SK-N-SH treated with all-trans-retinoic acid at 6 μM for 48 hours (cell line): ENCODE results near the gene GRID1.

ENCODE experiments used
- ATAC-seq: fragments of 200-7000 bp; cut with Tn5 transposase; 3 replicates; pipeline ENCODE4 v1.9.1; 2020; ENCODE audit warnings: mild to moderate bottlenecking, moderate library complexity
- ARNTL ChIP-seq: fragments of 450-650 bp; formaldehyde crosslinking; IDR thresholded peaks from 2 replicates; pipeline ENCODE4 v1.5.0; 2020; ENCODE audit warnings: low read depth, mild to moderate bottlenecking, moderate library complexity, borderline replicate concordance
- BACH2 ChIP-seq: fragments of 250-450 bp; sonication (Bioruptor Pico); IDR thresholded peaks from 2 replicates; pipeline ENCODE4 v1.9.0; 2021; ENCODE audit warnings: mild to moderate bottlenecking, borderline replicate concordance
- CSDC2 ChIP-seq: fragments of 250-450 bp; sonication (Bioruptor Pico); IDR thresholded peaks from 2 replicates; pipeline ENCODE4 v1.5.0; 2020; ENCODE audit warnings: mild to moderate bottlenecking, moderate library complexity
- ESRRG ChIP-seq: fragments of 250-450 bp; sonication (Bioruptor Pico); IDR thresholded peaks from 2 replicates; pipeline ENCODE4 v1.6.1; 2021; ENCODE audit warnings: mild to moderate bottlenecking
- GLIS3 ChIP-seq: fragments of 250-450 bp; sonication (Bioruptor Pico); IDR thresholded peaks from 2 replicates; pipeline ENCODE4 v1.5.0; 2020; ENCODE audit warnings: mild to moderate bottlenecking, moderate library complexity
- ISL1 ChIP-seq: fragments of 250-450 bp; sonication (Bioruptor Pico); IDR thresholded peaks from 2 replicates; pipeline ENCODE4 v2.1.2; 2022; ENCODE audit warnings: mild to moderate bottlenecking, moderate library complexity
- SNAI2 ChIP-seq: fragments of 250-450 bp; sonication (Bioruptor Pico); IDR thresholded peaks from 2 replicates; pipeline ENCODE4 v1.5.0; 2020; ENCODE audit warnings: mild to moderate bottlenecking, moderate library complexity
- TCF4 ChIP-seq: fragments of 250-450 bp; sonication (Bioruptor Pico); IDR thresholded peaks from 2 replicates; pipeline ENCODE4 v1.8.0; 2021; ENCODE audit warnings: mild to moderate bottlenecking, moderate library complexity, borderline replicate concordance
- TOX ChIP-seq: fragments of 250-450 bp; sonication (Bioruptor Pico); IDR thresholded peaks from 2 replicates; pipeline ENCODE4 v1.8.0; 2021; ENCODE audit warnings: mild to moderate bottlenecking, moderate library complexity, borderline replicate concordance
- ZC3H10 ChIP-seq: fragments of 250-450 bp; sonication (Bioruptor Pico); IDR thresholded peaks from 2 replicates; pipeline ENCODE4 v1.5.1; 2021; ENCODE audit warnings: mild to moderate bottlenecking, moderate library complexity
- ZFP30 ChIP-seq: fragments of 450-650 bp; formaldehyde crosslinking; IDR thresholded peaks from 2 replicates; pipeline ENCODE4 v1.5.0; 2022; ENCODE audit warnings: mild to moderate bottlenecking, moderate library complexity
- ZNF565 ChIP-seq: fragments of 450-650 bp; formaldehyde crosslinking; conservative IDR thresholded peaks from 2 replicates; pipeline ENCODE4 v1.5.0; 2020; ENCODE audit warnings: low read depth, mild to moderate bottlenecking, moderate library complexity
- ZNF70 ChIP-seq: fragments of 450-650 bp; formaldehyde crosslinking; IDR thresholded peaks from 2 replicates; pipeline ENCODE4 v1.5.0; 2020; ENCODE audit warnings: mild to moderate bottlenecking, moderate library complexity
- ZNF8 ChIP-seq: fragments of 450-650 bp; formaldehyde crosslinking; IDR thresholded peaks from 2 replicates; pipeline ENCODE4 v1.5.0; 2020; ENCODE audit warnings: mild to moderate bottlenecking, moderate library complexity
- TF ChIP-seq, protein P1 (sequence below): fragments of 250-450 bp; sonication (Bioruptor Pico); IDR thresholded peaks from 2 replicates; pipeline ENCODE4 v1.5.1; 2021; ENCODE audit warnings: mild to moderate bottlenecking, moderate library complexity
- TF ChIP-seq, protein P2 (sequence below): fragments of 250-450 bp; sonication (Bioruptor Pico); IDR thresholded peaks from 2 replicates; pipeline ENCODE4 v1.8.0; 2020; ENCODE audit warnings: mild to moderate bottlenecking, moderate library complexity, borderline replicate concordance
- TF ChIP-seq, protein P3 (sequence below): fragments of 250-450 bp; sonication (Bioruptor Pico); IDR thresholded peaks from 2 replicates; pipeline ENCODE4 v1.5.1; 2020; ENCODE audit warnings: low read depth, mild to moderate bottlenecking, moderate library complexity
- TF ChIP-seq, protein P4 (sequence below): fragments of 250-450 bp; sonication (Bioruptor Pico); IDR thresholded peaks from 2 replicates; pipeline ENCODE4 v1.8.0; 2021; ENCODE audit warnings: low read depth, mild to moderate bottlenecking, moderate library complexity, borderline replicate concordance
- TF ChIP-seq, protein P5 (sequence below): fragments of 250-450 bp; sonication (Bioruptor Pico); IDR thresholded peaks from 2 replicates; pipeline ENCODE4 v1.5.0; 2020; ENCODE audit warnings: mild to moderate bottlenecking, moderate library complexity

GRID1 gene

DNA sequence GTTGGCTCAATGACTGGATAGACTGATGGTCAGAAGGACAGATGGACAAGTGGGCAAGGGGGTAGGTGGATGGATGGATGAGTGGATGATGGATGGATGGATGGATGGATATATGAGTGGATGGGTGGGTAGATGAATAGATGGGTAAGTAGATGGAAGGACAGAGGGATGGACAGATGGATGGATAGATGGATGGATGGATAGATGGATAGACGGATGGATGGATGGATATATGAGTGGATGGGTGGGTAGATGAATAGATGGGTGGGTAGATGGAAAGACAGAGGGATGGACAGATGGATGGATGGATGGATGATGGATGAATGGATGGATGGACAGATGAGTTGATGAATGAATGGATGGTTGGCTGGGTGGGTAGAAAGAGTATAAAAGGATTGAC, 119.5 kb downstream of the GRID1 start:
- TF ChIP-seq, protein P1, sequence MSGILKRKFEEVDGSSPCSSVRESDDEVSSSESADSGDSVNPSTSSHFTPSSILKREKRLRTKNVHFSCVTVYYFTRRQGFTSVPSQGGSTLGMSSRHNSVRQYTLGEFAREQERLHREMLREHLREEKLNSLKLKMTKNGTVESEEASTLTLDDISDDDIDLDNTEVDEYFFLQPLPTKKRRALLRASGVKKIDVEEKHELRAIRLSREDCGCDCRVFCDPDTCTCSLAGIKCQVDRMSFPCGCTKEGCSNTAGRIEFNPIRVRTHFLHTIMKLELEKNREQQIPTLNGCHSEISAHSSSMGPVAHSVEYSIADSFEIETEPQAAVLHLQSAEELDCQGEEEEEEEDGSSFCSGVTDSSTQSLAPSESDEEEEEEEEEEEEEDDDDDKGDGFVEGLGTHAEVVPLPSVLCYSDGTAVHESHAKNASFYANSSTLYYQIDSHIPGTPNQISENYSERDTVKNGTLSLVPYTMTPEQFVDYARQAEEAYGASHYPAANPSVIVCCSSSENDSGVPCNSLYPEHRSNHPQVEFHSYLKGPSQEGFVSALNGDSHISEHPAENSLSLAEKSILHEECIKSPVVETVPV (CRISPR knock-in tag), result no peak
- TF ChIP-seq, protein P2, sequence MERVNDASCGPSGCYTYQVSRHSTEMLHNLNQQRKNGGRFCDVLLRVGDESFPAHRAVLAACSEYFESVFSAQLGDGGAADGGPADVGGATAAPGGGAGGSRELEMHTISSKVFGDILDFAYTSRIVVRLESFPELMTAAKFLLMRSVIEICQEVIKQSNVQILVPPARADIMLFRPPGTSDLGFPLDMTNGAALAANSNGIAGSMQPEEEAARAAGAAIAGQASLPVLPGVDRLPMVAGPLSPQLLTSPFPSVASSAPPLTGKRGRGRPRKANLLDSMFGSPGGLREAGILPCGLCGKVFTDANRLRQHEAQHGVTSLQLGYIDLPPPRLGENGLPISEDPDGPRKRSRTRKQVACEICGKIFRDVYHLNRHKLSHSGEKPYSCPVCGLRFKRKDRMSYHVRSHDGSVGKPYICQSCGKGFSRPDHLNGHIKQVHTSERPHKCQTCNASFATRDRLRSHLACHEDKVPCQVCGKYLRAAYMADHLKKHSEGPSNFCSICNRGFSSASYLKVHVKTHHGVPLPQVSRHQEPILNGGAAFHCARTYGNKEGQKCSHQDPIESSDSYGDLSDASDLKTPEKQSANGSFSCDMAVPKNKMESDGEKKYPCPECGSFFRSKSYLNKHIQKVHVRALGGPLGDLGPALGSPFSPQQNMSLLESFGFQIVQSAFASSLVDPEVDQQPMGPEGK (CRISPR knock-in tag), result no peak
- TF ChIP-seq ESRRG, result no peak
- TF ChIP-seq TOX (CRISPR knock-in tag), result no peak
- TF ChIP-seq SNAI2 (CRISPR knock-in tag), result no peak
- no peak for TF ChIP-seq ZNF8 (CRISPR knock-in tag)
- TF ChIP-seq, protein P3, sequence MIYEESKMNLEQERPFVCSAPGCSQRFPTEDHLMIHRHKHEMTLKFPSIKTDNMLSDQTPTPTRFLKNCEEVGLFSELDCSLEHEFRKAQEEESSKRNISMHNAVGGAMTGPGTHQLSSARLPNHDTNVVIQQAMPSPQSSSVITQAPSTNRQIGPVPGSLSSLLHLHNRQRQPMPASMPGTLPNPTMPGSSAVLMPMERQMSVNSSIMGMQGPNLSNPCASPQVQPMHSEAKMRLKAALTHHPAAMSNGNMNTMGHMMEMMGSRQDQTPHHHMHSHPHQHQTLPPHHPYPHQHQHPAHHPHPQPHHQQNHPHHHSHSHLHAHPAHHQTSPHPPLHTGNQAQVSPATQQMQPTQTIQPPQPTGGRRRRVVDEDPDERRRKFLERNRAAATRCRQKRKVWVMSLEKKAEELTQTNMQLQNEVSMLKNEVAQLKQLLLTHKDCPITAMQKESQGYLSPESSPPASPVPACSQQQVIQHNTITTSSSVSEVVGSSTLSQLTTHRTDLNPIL, result no peak
- TF ChIP-seq ZNF565 (CRISPR knock-in tag), result no peak
- no peak for ATAC-seq

DNA sequence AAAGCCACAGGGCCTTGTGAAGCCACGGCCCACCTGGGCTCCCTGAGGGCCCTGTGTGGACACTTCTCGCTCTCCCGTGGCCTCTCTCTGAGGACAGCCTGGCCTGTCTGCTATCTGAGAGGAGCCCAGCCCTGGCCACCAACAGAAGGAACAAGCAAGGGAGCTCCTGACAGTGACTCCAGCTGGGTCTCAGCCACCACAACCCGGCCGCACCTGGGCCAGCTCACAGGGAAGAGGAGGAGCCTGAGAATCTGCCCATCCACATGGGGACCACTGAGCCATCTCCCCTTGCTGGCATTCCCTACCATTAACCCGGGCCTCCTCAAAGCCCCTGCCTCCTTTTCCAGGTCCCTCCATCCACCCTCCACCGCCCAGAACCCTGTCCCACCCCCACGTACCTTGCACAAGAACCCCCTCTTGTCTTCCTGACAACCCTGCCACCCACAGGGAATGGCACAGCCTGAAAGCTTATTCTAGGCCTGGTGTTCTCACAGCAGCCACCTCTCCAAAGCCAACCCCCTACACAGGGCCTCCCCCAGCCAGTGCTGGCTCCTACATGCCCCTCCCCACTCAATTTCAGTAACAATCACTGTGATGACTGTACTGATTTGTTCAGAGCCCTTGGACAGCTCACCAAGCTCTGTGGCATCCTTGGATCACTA, 120.2 kb downstream of the GRID1 start:
- TF ChIP-seq ARNTL (no peak), GLIS3 (no peak), ESRRG (no peak), ZC3H10 (CRISPR knock-in tag) (no peak), TOX (CRISPR knock-in tag) (no peak), TCF4 (CRISPR knock-in tag) (no peak), ISL1 (CRISPR knock-in tag) (no peak), ZNF565 (CRISPR knock-in tag) (no peak), ZFP30 (CRISPR knock-in tag) (no peak), BACH2 (CRISPR knock-in tag) (no peak), ZNF8 (CRISPR knock-in tag) (no peak), ZNF70 (no peak), CSDC2 (CRISPR knock-in tag) (no peak), SNAI2 (CRISPR knock-in tag) (no peak)
- TF ChIP-seq, protein P4, sequence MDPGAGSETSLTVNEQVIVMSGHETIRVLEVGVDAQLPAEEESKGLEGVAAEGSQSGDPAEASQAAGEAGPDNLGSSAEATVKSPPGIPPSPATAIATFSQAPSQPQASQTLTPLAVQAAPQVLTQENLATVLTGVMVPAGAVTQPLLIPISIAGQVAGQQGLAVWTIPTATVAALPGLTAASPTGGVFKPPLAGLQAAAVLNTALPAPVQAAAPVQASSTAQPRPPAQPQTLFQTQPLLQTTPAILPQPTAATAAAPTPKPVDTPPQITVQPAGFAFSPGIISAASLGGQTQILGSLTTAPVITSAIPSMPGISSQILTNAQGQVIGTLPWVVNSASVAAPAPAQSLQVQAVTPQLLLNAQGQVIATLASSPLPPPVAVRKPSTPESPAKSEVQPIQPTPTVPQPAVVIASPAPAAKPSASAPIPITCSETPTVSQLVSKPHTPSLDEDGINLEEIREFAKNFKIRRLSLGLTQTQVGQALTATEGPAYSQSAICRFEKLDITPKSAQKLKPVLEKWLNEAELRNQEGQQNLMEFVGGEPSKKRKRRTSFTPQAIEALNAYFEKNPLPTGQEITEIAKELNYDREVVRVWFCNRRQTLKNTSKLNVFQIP (CRISPR knock-in tag), result no peak
- TF ChIP-seq, protein P5, sequence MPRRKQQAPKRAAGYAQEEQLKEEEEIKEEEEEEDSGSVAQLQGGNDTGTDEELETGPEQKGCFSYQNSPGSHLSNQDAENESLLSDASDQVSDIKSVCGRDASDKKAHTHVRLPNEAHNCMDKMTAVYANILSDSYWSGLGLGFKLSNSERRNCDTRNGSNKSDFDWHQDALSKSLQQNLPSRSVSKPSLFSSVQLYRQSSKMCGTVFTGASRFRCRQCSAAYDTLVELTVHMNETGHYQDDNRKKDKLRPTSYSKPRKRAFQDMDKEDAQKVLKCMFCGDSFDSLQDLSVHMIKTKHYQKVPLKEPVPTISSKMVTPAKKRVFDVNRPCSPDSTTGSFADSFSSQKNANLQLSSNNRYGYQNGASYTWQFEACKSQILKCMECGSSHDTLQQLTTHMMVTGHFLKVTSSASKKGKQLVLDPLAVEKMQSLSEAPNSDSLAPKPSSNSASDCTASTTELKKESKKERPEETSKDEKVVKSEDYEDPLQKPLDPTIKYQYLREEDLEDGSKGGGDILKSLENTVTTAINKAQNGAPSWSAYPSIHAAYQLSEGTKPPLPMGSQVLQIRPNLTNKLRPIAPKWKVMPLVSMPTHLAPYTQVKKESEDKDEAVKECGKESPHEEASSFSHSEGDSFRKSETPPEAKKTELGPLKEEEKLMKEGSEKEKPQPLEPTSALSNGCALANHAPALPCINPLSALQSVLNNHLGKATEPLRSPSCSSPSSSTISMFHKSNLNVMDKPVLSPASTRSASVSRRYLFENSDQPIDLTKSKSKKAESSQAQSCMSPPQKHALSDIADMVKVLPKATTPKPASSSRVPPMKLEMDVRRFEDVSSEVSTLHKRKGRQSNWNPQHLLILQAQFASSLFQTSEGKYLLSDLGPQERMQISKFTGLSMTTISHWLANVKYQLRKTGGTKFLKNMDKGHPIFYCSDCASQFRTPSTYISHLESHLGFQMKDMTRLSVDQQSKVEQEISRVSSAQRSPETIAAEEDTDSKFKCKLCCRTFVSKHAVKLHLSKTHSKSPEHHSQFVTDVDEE (CRISPR knock-in tag), result no peak
- TF ChIP-seq, protein P3, result no peak
- TF ChIP-seq, protein P2 (CRISPR knock-in tag), result no peak
- TF ChIP-seq, protein P1 (CRISPR knock-in tag), result no peak
- ATAC-seq, result no peak
